Renal cortical epithelial cell (primary cell): ENCODE results near the gene SDCCAG8. TPM values are rescaled to one million over a fixed set of nuclear protein-coding genes. Genes with fewer than 3 reads are reported as not detected.
A peak's percentile ranks its signal among the peaks of the same experiment; 100 is the strongest.

Experiments
- DNase-seq: peaks from one replicate; pipeline ENCODE4 v3.0.0-alpha.2; 2011; ENCODE audit warnings: low read depth
- total RNA-seq: library from RNA; depleted of rRNA; stranded (reverse); fragments of >200 nt; gene quantifications from 2 replicates; pipeline ENCODE4 v1.2.3, GENCODE V29; 2014

The SDCCAG8 gene
- total RNA-seq, 1 donor from 2014 or later, result 51.5 TPM

GRCh38 chr1:243455760-243456651, 200.2 kb downstream of the SDCCAG8 start:
- no peak for DNase-seq

GRCh38 chr1:243457363-243457982, 201.6 kb downstream of the SDCCAG8 start:
- no peak for DNase-seq

GRCh38 chr1:243459059-243459458, 203.2 kb downstream of the SDCCAG8 start:
- no peak for DNase-seq

- DNase-seq, result no peak
Observed at GRCh38 chr1:243461700-243462099, 205.9 kb downstream of the SDCCAG8 start.

- no peak for DNase-seq
Observed at GRCh38 chr1:243462929-243463697, 207.3 kb downstream of the SDCCAG8 start.

GRCh38 chr1:243465081-243465480, 209.2 kb downstream of the SDCCAG8 start:
- DNase-seq, result no peak

GRCh38 chr1:243465738-243466137, 209.9 kb downstream of the SDCCAG8 start:
- no peak for DNase-seq

GRCh38 chr1:243469497-243469896, 213.7 kb downstream of the SDCCAG8 start:
- DNase-seq, result no peak

- no peak for DNase-seq
Observed at GRCh38 chr1:243470502-243470901, 214.7 kb downstream of the SDCCAG8 start.

GRCh38 chr1:243471026-243471685, 215.3 kb downstream of the SDCCAG8 start:
- DNase-seq, result no peak

- peak; percentile 76 for DNase-seq
Observed at GRCh38 chr1:243471754-243472745, 216.2 kb downstream of the SDCCAG8 start.

- DNase-seq, result peak; percentile 70
Observed at GRCh38 chr1:243473227-243474135, 217.6 kb downstream of the SDCCAG8 start.

- no peak for DNase-seq
Observed at GRCh38 chr1:243474136-243474881, 218.5 kb downstream of the SDCCAG8 start.

GRCh38 chr1:243474906-243475305, 219.1 kb downstream of the SDCCAG8 start:
- DNase-seq, result no peak

- DNase-seq, result no peak
Observed at GRCh38 chr1:243475966-243476365, 220.1 kb downstream of the SDCCAG8 start.

GRCh38 chr1:243477731-243478290, 222.0 kb downstream of the SDCCAG8 start:
- no peak for DNase-seq

GRCh38 chr1:243481101-243481500, 225.3 kb downstream of the SDCCAG8 start:
- no peak for DNase-seq
